ENCODE measurements around the gene GLB1L2.
"Not testable (repeated sequence)": the region's sequence is repeated elsewhere in the genome, so short reads cannot be mapped to it uniquely, and the experiment has no call there.

GLB1L2 gene

GRCh38 chr11:134338654-134339053 lies 6.9 kb downstream of the GLB1L2 start:
- Mint-ChIP-seq H3K27me3 (no peaks in the 10 kb centered on the region), H3K4me1 (ENCODE audit: low read depth) (no peaks in the 10 kb centered on the region), H3K9me3 (ENCODE audit: low read depth) (no peaks in the 10 kb centered on the region), H3K4me3 (no peak overlapping the region), H3K36me3 (no peaks in the 10 kb centered on the region), H3K27ac (no peak overlapping the region)

DNA sequence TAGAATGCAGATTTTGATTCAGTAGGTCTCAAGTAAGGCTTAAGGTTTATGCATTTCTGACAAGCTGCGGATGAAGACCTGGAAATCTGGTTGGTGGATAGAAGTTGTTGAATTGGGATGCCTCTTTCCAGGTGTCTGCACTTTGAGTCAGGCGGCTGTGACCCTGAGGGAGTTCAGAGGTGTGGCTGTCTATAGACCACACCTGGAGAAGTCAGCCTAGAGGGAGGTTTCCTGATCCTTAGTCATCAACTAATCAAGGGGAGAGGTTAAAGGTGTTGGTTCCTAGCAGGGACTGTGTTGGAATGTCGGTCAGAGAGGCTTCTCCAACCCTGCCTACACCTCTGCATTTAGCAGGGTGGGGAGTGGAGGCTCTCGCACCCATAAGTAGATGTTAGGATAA lies 8.0 kb downstream of the GLB1L2 start:
- no peaks in the 10 kb centered on the region for H3K36me3 Mint-ChIP-seq
- H3K4me1 Mint-ChIP-seq (ENCODE audit: low read depth): no peaks in the 10 kb centered on the region
- no peaks in the 10 kb centered on the region for H3K27me3 Mint-ChIP-seq
- no peak overlapping the region for H3K4me3 Mint-ChIP-seq
- H3K9me3 Mint-ChIP-seq (ENCODE audit: low read depth): no peaks in the 10 kb centered on the region
- no peak overlapping the region for H3K27ac Mint-ChIP-seq

GRCh38 chr11:134340354-134340964 lies 8.7 kb downstream of the GLB1L2 start:
- Mint-ChIP-seq H3K4me1 (ENCODE audit: low read depth) (no peaks in the 10 kb centered on the region), H3K9me3 (ENCODE audit: low read depth) (no peaks in the 10 kb centered on the region), H3K27me3 (no peaks in the 10 kb centered on the region), H3K4me3 (no peak overlapping the region), H3K27ac (no peak overlapping the region), H3K36me3 (no peaks in the 10 kb centered on the region)

GRCh38 chr11:134341805-134342571 lies 10.2 kb downstream of the GLB1L2 start:
- Mint-ChIP-seq H3K4me3 (no peak overlapping the region), H3K27me3 (no peaks in the 10 kb centered on the region), H3K27ac (no peak overlapping the region), H3K36me3 (peaks cover 2% of the 10 kb centered on the region), H3K9me3 (ENCODE audit: low read depth) (no peaks in the 10 kb centered on the region), H3K4me1 (ENCODE audit: low read depth) (no peaks in the 10 kb centered on the region)

- Mint-ChIP-seq H3K27ac (no peak overlapping the region), H3K27me3 (no peaks in the 10 kb centered on the region), H3K4me1 (ENCODE audit: low read depth) (no peaks in the 10 kb centered on the region), H3K4me3 (no peak overlapping the region), H3K36me3 (peaks cover 2% of the 10 kb centered on the region), H3K9me3 (ENCODE audit: low read depth) (no peaks in the 10 kb centered on the region)
These were observed 11.0 kb downstream of the GLB1L2 start for GRCh38 chr11:134342572-134343340.

- Mint-ChIP-seq H3K27me3 (no peaks in the 10 kb centered on the region), H3K9me3 (ENCODE audit: low read depth) (no peaks in the 10 kb centered on the region), H3K36me3 (peaks cover 2% of the 10 kb centered on the region), H3K4me1 (ENCODE audit: low read depth) (no peaks in the 10 kb centered on the region), H3K4me3 (no peak overlapping the region), H3K27ac (no peak overlapping the region)
These were observed 11.9 kb downstream of the GLB1L2 start for GRCh38 chr11:134343646-134344045.

DNA sequence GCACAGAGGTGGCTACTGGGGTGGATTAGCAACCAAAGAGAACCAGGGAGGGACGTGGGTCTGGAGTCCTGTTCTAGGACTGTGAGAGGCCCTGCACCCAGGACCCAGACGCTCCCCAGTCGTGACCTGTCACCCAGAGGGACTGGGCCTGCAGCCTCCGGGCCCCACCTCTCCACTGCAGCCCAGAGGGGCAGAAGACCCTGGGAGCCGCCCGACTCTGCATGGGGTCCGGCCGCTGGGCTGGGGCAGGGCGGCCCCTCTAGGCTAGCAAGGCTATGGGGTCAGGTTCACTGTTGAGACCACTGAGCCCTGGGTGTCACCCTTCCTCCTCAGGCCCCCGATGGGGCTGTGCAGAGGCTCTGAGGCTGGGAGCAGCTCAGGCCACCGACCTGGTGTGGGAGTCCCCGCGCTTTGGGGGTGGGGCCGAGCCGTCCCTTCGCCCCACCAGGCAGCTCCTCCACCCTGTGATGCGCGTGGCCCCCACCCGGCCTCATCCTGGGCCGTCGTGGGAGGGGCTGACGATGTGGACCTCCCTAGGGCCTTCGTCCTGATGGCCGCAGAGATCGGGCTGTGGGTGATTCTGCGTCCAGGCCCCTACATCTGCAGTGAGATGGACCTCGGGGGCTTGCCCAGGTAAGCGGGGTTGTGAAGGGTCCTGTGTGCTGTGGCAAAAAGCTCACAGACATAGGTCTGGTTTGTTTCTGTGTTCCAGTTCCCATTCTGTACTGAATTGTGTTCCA lies 12.9 kb downstream of the GLB1L2 start:
- H3K27me3 Mint-ChIP-seq; H3K9me3 Mint-ChIP-seq (ENCODE audit: low read depth); H3K4me1 Mint-ChIP-seq (ENCODE audit: low read depth); H3K4me3 Mint-ChIP-seq; H3K36me3 Mint-ChIP-seq; H3K27ac Mint-ChIP-seq: not testable (repeated sequence)

DNA sequence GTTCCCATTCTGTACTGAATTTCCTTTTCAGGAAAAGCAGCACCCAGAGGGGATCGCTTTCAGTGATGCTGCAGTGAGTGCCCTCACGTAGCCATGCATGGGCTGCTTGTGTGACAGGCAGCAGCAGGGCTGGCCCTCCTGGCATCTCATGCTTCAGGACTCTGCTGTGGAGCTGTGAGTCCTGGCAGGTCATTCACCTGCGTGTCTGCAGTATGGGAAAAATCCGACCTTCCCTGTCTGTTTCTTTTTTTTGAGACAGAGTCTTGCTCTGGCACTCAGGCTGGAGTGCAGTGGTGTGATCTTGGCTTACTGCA lies 13.4 kb downstream of the GLB1L2 start:
- no peak overlapping the region for H3K4me3 Mint-ChIP-seq
- H3K4me1 Mint-ChIP-seq (ENCODE audit: low read depth): peaks cover 4% of the 10 kb centered on the region
- no peak overlapping the region for H3K27ac Mint-ChIP-seq

DNA sequence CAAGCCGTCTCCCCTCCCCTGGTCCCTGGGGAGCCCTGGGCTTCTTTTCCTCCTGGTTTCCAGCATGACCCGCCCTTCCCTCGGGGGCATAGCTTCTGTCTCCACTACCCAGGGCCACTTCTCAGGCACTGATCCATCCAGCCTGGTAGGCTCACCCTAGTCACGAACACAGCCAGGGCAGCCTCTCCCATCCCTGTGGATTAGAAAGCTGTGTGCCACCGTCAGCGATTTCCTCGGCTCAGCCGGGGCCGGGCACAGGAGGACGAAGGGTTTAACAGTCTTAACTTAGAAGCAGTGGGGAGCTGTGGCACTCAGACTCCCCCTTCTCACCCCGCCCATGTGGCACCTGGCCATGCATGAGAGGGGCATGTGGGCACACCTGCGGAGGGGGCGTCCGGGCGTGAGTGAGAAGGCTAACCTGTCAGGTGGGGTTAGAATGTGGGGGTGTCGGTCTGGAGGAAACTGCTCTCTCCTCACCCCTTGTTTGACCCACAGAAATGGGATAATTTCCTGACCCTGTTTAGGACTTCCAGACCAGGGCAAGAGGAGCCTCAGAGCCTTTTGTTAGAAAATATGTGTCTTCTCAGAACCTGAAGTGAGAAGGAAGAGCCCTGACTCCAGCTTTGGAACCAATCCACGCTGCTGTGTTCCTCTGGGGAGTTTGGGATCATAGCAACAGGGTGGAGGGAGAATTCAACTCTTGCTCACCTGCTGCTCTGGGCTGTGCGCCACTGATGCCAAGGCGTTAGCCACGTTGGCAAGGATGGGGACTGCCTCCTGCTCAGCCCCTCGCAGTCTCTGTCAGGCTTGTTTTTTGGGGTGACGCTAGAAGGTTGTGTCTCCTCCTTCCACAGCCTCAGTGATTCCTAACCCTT lies 14.6 kb downstream of the GLB1L2 start:
- Mint-ChIP-seq H3K9me3 (ENCODE audit: low read depth) (no peaks in the 10 kb centered on the region), H3K36me3 (peaks cover 2% of the 10 kb centered on the region), H3K27ac (no peak overlapping the region), H3K4me1 (ENCODE audit: low read depth) (peaks cover 4% of the 10 kb centered on the region), H3K27me3 (no peaks in the 10 kb centered on the region), H3K4me3 (no peak overlapping the region)

More for the DNA sequence above, 13.4 kb downstream of the GLB1L2 start:
- no peaks in the 10 kb centered on the region for H3K9me3 Mint-ChIP-seq (ENCODE audit: low read depth)
- H3K27me3 Mint-ChIP-seq: no peaks in the 10 kb centered on the region
- H3K36me3 Mint-ChIP-seq: peaks cover 2% of the 10 kb centered on the region

- no peak overlapping the region for H3K27ac Mint-ChIP-seq
These were observed 15.2 kb downstream of the GLB1L2 start for GRCh38 chr11:134346976-134347350.

GRCh38 chr11:134347441-134347840 lies 15.7 kb downstream of the GLB1L2 start:
- Mint-ChIP-seq H3K36me3 (peaks cover 2% of the 10 kb centered on the region), H3K4me3 (no peak overlapping the region), H3K27ac (no peak overlapping the region), H3K27me3 (no peaks in the 10 kb centered on the region), H3K4me1 (ENCODE audit: low read depth) (peaks cover 4% of the 10 kb centered on the region), H3K9me3 (ENCODE audit: low read depth) (no peaks in the 10 kb centered on the region)

More at GRCh38 chr11:134346976-134347350, 15.2 kb downstream of the GLB1L2 start:
- Mint-ChIP-seq H3K4me3 (no peak overlapping the region), H3K36me3 (peaks cover 2% of the 10 kb centered on the region), H3K27me3 (no peaks in the 10 kb centered on the region), H3K9me3 (ENCODE audit: low read depth) (no peaks in the 10 kb centered on the region), H3K4me1 (ENCODE audit: low read depth) (peaks cover 4% of the 10 kb centered on the region)

- no peak overlapping the region for H3K4me3 Mint-ChIP-seq
These were observed 17.5 kb downstream of the GLB1L2 start for GRCh38 chr11:134349109-134349801.

DNA sequence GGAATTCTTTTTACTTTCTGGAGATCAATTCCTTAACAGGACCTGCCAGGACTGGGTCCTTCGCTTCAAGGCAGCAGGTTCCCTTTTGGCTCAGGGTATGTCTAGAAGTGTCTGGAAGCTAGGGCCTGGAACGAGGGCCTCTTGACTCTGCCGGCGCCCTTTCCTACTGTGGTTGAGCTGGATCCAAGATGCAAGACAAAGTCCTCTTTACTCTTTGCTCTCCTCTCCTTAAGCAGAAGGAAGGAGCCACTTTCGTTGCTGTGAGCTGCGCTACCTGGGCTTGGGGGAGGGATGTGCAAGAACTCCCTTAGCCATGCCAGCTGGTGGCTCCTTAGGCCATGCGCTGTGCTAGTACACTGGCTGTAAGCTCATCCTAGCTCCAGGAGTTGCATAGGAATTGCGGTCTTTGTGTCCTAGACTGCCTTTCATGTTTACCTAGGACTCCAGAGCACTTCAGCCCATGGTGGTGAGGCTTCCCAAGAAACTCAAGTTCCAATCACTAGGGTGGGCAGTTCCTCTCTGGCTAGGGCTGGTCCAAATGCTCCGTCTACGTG lies 18.1 kb downstream of the GLB1L2 start:
- H3K4me1 Mint-ChIP-seq (ENCODE audit: low read depth): peaks cover 4% of the 10 kb centered on the region
- H3K27me3 Mint-ChIP-seq: no peaks in the 10 kb centered on the region
- peaks cover 4% of the 10 kb centered on the region for H3K36me3 Mint-ChIP-seq
- H3K4me3 Mint-ChIP-seq: no peak overlapping the region
- no peak overlapping the region for H3K27ac Mint-ChIP-seq
- H3K9me3 Mint-ChIP-seq (ENCODE audit: low read depth): peaks cover 3% of the 10 kb centered on the region

More at GRCh38 chr11:134349109-134349801, 17.5 kb downstream of the GLB1L2 start:
- no peak overlapping the region for H3K27ac Mint-ChIP-seq
- peaks cover 3% of the 10 kb centered on the region for H3K9me3 Mint-ChIP-seq (ENCODE audit: low read depth)
- H3K4me1 Mint-ChIP-seq (ENCODE audit: low read depth): peaks cover 4% of the 10 kb centered on the region
- no peaks in the 10 kb centered on the region for H3K27me3 Mint-ChIP-seq
- peaks cover 4% of the 10 kb centered on the region for H3K36me3 Mint-ChIP-seq

Measured in activated naive CD8-positive, alpha-beta T cell (primary cell).